Endometrium (tissue), 2 donors: ENCODE measurements around the gene CD2AP.
"Not testable (repeated sequence)": the region's sequence is repeated elsewhere in the genome, so short reads cannot be mapped to it uniquely, and the experiment has no call there.

ENCODE experiments used
- FAIRE-seq: peaks from 2 replicates; lab custom pipeline; 2012; peaks lifted over from hg19 to GRCh38; lab: Jason Lieb, UNC
- donor health status: control.
- donor health status: control.

Gene CD2AP

DNA sequence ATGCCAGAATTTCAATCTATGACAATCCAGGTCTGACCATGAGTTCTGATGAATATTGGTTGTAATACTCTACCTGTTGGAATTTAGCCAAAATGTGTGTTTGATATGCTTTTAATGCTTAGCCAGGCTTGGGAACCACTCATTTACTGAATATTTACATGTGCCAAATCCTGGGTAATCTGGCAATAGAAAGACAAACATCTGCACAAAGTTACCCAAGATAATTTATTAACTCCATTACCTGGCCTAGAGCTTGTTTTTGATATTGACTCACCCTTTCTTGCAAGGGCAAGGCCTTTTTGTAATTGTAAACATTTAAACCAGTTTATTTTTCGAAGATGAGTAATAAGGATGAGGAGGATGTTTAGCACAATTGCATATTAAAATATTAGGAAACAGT lies 13.5 kb upstream of the CD2AP start:
- FAIRE-seq, result no peak

GRCh38 chr6:47465117-47465516 lies 12.5 kb upstream of the CD2AP start:
- no peak for FAIRE-seq

- FAIRE-seq, result no peak
Measured at GRCh38 chr6:47471911-47472310, 5.7 kb upstream of the CD2AP start.

- FAIRE-seq, result no peak
Measured at GRCh38 chr6:47473791-47474346, 3.7 kb upstream of the CD2AP start.

DNA sequence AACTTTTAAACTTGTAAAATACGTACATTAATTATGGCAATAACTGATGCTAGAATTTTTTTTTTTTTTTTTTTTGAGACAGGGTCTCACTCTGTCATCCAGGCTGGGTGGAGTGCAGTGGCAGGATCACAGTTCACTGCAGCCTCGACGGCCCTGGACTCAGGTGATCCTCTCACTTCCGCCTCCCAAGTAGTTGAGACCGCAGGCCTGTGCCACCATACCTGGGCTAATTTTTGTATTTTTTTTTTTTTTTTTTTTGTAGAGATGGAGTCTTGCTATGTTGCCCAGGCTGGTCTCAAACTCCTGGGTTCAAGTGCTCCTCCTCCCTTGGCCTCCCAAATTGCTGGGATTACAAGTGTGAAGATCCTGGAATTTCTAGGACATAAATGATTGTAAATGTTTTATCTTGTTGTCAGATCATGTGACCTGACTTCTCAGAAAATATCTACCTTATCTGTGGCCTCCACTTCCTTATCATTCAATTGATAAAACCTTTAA lies 2.2 kb upstream of the CD2AP start:
- FAIRE-seq, result no peak

DNA sequence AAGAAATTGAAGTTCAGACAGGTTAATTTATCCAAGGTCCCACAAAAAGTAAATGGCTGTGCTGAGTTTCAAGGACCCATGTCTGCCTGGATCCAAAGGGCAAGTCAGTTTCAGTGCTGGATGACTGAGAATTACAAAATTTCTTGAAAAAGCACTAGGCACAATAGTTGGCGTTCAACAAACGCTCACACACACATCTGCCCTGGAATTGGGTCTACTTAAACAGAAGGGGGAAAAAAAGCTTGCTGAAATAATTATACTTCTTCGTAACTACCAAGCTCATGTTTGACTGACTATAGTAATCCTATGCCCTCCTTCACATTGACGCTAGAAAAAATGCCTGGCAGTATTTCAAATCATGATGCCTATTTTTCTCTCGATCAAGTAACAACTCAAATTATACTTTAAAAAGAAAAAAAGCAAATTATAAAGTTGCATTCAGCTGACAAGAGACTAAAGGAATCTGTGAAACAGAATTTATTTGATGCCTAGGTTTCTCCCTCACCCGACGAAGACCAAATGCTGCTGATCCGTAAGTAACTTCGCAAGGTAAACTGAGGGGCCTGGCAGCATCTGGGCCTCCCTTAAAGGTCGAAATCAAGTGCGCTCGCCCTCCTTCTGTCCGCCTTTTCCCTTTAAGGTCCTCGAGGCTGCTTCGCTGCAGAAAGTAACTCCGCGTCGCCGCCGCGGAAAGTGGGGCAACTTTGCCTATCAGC lies 650 bp upstream of the CD2AP start:
- peak; percentile 62 for FAIRE-seq

DNA sequence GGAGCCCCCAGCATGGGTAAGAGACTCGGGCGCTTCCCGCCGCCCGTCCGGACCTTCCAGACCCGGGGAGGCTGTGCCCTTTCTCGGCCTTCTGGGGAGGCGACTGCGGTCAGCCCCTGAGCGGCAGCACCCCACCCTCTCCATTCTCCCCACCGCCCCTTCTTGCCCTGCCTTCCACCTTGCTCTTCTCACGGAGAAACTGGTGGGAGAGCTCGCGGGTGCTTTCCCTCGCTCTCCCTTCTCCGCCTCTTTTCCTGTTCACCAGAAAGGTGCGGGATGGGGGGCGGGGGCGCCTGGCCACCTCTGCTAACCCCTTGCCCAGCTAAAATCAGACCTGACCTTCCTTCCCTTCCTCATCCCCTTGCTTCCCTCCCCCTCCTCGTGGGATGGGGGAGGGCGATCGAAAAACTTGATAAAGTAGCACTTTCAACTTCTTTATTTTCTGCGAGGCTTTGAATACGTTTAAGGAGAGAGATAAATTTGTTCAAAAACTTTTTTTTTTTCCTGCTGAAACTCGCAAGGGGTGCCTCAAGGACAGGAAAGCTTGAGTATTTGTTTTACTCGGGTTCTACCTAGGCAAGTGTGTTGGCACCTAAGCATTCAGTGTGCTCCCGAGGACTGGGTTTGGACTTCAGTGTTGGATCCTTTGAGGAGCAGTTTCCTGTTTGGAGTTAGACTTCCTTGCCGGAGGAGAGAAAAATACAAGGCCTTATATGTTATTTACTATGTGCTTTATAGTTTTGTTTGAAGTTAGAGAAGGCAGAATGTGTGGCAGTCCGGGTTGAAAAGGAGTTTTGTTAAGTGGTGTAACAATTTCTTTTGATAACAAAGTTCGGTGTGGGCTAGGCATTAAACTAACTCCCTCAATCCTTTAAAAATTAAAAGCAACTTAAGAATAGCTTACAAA lies 897 bp downstream of the CD2AP start:
- FAIRE-seq, result no peak

DNA sequence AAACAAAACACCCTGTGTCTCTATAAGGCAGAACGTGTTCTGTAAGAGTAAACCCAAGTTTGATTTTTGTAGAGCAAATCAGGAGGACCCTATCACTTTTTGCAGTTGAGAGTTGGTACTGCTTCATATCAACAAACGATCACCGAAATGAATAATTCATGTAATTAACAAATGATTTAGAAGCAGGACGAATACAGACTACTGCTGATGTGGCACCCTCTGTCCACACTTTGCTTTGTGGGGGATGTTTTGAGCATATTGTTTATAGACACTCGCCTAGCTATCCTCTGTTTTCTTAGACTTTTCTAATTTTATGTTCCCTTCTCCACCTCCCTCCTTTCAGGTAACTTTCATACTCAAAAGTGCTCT lies 1.5 kb downstream of the CD2AP start:
- no peak for FAIRE-seq

DNA sequence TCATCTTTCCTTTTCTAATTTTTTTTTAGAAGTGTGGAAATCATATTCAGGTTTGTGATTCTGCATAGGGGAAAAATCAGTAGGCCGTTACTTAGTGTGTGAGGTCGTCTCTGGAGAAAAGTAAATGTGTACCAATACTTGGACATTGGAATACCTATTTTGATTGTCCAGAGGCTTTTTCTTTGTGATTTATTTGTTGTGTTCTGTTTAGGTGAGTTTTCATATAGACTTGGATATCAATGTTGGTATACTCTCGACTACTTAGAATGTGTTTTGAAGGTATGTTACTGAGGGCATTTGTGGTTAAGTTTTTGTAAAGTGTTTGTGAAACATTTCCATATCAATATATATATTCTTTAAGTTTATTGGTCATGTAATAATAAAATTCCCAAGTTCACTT lies 2.3 kb downstream of the CD2AP start:
- FAIRE-seq, result no peak

DNA sequence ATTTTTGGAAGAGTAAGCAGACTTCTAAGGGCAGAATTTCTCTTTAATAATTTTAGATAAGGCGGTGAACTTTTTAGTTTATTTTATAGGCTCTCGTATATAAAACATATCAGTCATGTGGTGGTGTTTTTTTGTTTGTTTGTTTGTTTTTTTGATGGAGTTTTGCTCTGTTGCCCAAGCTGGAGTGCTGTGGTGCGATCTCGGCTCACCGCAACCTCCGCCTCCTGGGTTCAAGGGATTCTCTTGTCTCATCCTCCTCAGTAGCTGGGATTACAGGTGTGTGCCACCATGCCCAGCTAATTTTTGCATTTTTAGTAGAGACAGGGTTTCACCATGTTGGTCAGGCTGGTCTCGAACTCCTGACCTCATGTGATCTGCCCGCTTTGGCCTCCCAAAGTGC lies 3.6 kb downstream of the CD2AP start:
- FAIRE-seq, result not testable (repeated sequence)

DNA sequence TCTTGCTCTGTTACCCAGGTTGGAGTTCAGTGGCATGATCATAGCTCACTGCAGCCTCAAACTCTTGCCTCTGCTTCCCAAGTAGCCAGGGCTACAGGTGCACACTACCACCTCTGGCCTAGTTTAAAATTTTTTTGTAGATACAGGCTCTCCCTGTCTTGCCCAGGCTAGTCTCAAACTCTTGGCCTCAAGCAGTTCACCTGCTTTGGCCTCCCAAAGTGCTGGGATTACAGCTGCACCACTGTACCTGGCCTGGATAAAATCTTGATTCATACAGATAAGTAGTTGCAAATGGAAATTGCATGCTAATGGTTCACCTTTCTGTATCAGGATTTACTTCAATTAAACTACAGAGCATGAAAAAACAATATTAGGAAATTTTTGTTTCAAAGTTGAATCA lies 4.2 kb downstream of the CD2AP start:
- FAIRE-seq, result no peak

DNA sequence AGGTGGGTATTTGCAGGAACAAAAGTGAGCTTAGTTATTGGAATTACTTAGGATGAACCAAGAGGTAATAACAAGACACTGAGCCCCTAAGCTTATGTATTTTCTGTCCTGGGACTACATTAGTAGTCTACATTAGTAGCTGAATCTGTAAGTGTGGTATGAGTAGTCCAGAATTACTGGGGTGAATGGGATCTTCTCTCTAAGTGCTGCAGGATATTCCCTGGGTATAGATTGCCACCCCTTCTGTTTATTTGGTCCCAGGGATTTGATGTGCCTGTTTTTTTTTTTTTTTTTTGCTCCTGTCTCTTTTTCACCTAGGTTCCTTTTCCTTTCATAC lies 5.9 kb downstream of the CD2AP start:
- FAIRE-seq, result no peak

DNA sequence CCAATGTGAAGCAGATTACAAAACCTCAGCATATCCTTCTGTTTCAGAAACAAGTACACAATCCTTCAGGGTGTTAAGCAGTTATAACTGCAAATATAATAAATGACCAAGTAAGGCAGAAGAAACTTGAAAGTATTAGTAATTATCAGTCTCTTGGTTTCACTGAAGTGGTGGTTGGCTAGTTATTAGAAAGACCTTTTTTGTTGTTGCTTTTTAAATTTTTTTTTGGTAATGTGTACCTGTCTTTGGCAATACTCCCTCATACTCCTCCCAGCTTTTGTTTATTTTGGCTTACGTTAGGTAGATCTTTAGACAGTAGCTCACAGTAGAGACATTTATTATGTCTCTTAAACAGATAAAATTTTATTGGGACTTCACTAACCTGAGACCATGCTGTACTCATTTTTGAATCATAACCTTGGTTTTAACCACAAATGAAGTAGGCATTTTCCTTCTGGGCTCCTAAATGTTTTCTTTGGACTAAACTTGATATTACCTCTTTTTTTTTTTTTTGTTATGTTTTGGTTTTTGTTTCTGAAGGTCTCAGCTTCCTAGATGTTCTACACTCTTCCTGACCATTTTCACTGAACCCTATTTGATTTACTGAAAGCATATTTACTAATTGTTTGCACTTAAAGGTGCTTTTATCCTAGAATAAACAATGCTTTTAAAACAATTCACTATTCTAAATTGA lies 6.4 kb downstream of the CD2AP start:
- no peak for FAIRE-seq

GRCh38 chr6:47484616-47485015 lies 7.0 kb downstream of the CD2AP start:
- no peak for FAIRE-seq

GRCh38 chr6:47485083-47485482 lies 7.5 kb downstream of the CD2AP start:
- no peak for FAIRE-seq

- no peak for FAIRE-seq
Measured at GRCh38 chr6:47485491-47486135, 8.0 kb downstream of the CD2AP start.

- FAIRE-seq, result no peak
Measured at GRCh38 chr6:47489995-47490394, 12.4 kb downstream of the CD2AP start.

DNA sequence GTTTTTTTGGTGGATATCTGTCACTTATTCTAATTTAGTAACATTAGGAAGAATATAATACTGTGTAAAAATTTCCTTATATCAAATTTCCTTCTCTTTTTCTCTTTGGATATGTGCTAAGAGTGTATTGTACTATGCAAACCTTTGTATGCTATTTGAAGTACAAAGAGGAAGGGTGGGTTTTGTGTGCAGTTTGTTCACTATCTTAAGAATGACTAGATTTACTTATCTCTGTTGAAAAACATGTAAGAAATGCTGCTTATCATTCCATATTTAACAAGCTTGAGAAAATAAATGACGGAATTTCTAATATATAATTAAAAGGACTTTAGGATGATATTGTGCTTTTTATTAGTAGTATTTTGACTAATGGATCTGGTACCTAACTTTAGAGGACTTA lies 13.1 kb downstream of the CD2AP start:
- FAIRE-seq, result no peak

GRCh38 chr6:47492355-47492754 lies 14.8 kb downstream of the CD2AP start:
- FAIRE-seq, result no peak

DNA sequence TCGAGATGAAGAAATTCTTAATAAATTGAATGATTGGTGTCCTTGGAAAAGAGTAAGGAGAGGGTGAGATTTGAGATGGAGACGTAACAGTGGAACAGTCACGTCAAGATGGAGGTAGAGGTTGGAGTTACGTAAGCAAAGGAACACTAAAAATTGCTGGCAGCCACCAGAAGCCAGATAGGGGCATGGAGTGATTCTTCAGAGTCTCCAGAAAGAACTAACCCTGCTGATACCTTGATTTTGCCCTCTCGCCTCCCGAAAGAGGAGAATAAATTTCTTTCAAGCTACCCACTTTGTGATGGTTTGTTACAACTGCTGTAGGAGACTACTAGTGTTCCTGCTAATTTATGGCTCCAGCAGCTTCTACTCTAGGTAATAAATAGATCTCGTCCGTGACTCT lies 17.6 kb downstream of the CD2AP start:
- no peak for FAIRE-seq

DNA sequence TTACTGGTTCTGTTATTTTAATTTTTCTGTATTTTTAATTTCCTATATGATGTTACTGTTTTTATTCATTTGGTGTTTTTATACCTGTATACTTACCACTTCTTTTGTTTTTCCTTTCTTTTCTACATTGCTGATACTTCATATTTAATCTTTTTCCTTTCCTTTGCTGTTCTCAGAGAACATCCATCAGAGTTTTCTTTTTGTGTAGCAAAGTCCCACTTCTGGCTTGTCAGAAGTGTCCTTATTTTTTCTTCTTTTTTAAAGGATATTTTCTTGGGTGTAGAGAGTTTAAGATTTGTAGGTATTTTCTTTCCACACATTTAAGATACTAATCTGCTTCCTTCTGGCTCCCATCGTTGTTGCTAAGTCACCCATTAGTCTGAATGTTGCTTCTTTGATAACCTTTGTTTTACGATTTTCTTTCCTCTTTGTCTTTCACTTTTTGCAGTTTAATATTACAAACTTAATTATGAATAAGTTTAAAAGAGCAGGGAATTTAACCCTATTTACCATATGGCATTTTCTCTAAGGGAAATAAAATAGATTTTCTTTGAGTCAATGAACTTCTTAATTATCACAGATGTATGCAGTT lies 18.5 kb downstream of the CD2AP start:
- FAIRE-seq, result peak; percentile 74
